Peyer's patch (tissue), 4 donors: ENCODE results near the gene TTF1.
A peak's percentile ranks its signal among the peaks of the same experiment; 100 is the strongest.

Experiments used
- CTCF ChIP-seq, 6 experiments: fragments of 450-650 bp in 4 of 6; fragments of 200-600 bp in 2 of 6; sonication (generic) in 1 of 6; IDR thresholded peaks; one replicate each; pipeline ENCODE4 v1.5.1; 2017 to 2019; ENCODE audit warnings: antibody characterized with exemption in 6 of 6, mild to moderate bottlenecking in 3 of 6, moderate library complexity in 1 of 6
- POLR2A ChIP-seq, 2 donors: fragments of 450-650 bp; IDR thresholded peaks; one replicate each; pipeline ENCODE4 v1.5.1; 2017; ENCODE audit warnings: antibody characterized with exemption in 2 of 2, mild to moderate bottlenecking in 2 of 2, moderate library complexity in 2 of 2

GRCh38 chr9:132412089-132412488 is 5.4 kb upstream of the TTF1 start:
- peak in 4 of 6 experiments; percentile 14 to 46 (median 22) for TF ChIP-seq CTCF (IDR thresholded peaks at IDR 0.05)
- no peak for TF ChIP-seq POLR2A (IDR thresholded peaks at IDR 0.05)
